K562 (cell line): Measurements from ENCODE around the gene MPRIP. TPM values are rescaled to one million over a fixed set of nuclear protein-coding genes. Genes with fewer than 3 reads are reported as not detected.

Experiments used
- ATAC-seq: fragments of 200-7000 bp; cut with Tn5 transposase; 3 replicates; pipeline ENCODE4 v1.9.1; 2020; ENCODE audit warnings: moderate library complexity
- BruUV-seq: library from RNA; stranded (reverse); fragments of 400-500 nt; replicated peaks from 2 replicates; lab custom pipeline; 2021; lab: Mats Ljungman, UMichigan
- CTCF ChIA-PET: fragments of 300-600 bp; formaldehyde crosslinking; extraction: SDS; loops from one replicate; lab custom pipeline; 2021; ENCODE audit warnings: low intra/inter-chr PET ratio; lab: Yijun Ruan, JAX
- POLR2A ChIA-PET: fragments of 300-600, 350-650 bp; sonication (Branson Sonifier 250); formaldehyde crosslinking; extraction: SDS; loops from one replicate; lab custom pipeline; 2021; ENCODE audit warnings: antibody characterized with exemption, inconsistent platforms; lab: Yijun Ruan, JAX
- DNase-seq, 4 experiments: peaks; one replicate each; pipeline versions ENCODE4 v3.0.0 to v3.0.0-alpha.2; 2011 to 2018; ENCODE audit warnings: low spot score in 3 of 4, mixed read lengths in 3 of 4; ENCODE audit errors: extremely low read depth in 1 of 4
- FAIRE-seq: peaks from 2 replicates; lab custom pipeline; 2011; peaks lifted over from hg19 to GRCh38; lab: Jason Lieb, UNC
- H2AFZ ChIP-seq: 2 replicates; pipeline ENCODE4 v1.6.0; 2011; ENCODE audit warnings: low read depth, low read length, control low read depth, inconsistent platforms
- H3K27ac ChIP-seq: fragments of 200-600 bp; 3 replicates; pipeline ENCODE4 v1.8.0; 2011; ENCODE audit warnings: low read depth, mild to moderate bottlenecking, control low read depth, inconsistent platforms, low read length, moderate library complexity, mixed read lengths; ENCODE audit errors: extremely low read depth
- H3K27me3 ChIP-seq, 2 experiments: fragments of 300-600 bp in 1 of 2; 2 replicates in 1 of 2; 3 replicates in 1 of 2; pipeline versions ENCODE4 v1.6.0 to v1.8.0; 2011; ENCODE audit warnings: inconsistent platforms in 2 of 2, low read length in 2 of 2, mild to moderate bottlenecking in 1 of 2, mixed read lengths in 1 of 2, moderate library complexity in 1 of 2; ENCODE audit not compliant: control insufficient read depth in 2 of 2, insufficient read depth in 2 of 2
- H3K36me3 ChIP-seq: fragments of 300-600 bp; 3 replicates; pipeline ENCODE4 v1.8.0; 2011; ENCODE audit warnings: mild to moderate bottlenecking, low read length, inconsistent platforms; ENCODE audit not compliant: control insufficient read depth, insufficient read depth
- H3K4me1 ChIP-seq, 2 experiments: fragments of 200-600 bp in 1 of 2; replicated peaks in 1 of 2; 2 replicates in 1 of 2; 3 replicates in 1 of 2; pipeline versions ENCODE4 v1.5.1 to v1.8.0; 2011; ENCODE audit warnings: inconsistent platforms in 2 of 2, low read length in 2 of 2, mild to moderate bottlenecking in 1 of 2, mixed read lengths in 1 of 2, moderate library complexity in 1 of 2; ENCODE audit not compliant: control insufficient read depth in 2 of 2, insufficient read depth in 2 of 2
- H3K4me2 ChIP-seq: 2 replicates; pipeline ENCODE4 v1.6.1; 2011; ENCODE audit warnings: low read length, control low read depth, inconsistent platforms, mixed read lengths; ENCODE audit not compliant: insufficient read depth
- H3K4me3 ChIP-seq: fragments of 200-600 bp; sonication (generic), shearing (Covaris generic); 2 replicates; pipeline ENCODE4 v1.5.1; 2016; ENCODE audit warnings: control low read depth, inconsistent platforms
- H3K79me2 ChIP-seq: fragments of 200-600 bp; 3 replicates; pipeline ENCODE4 v1.8.0; 2011; ENCODE audit warnings: low read length, inconsistent platforms; ENCODE audit not compliant: control insufficient read depth, insufficient read depth
- H3K9ac ChIP-seq, 2 experiments: 2 replicates each; pipeline versions ENCODE4 v1.6.0 to v1.6.1; 2011; ENCODE audit warnings: low read depth in 2 of 2, low read length in 2 of 2, control low read depth in 1 of 2, inconsistent platforms in 1 of 2, mild to moderate bottlenecking in 1 of 2, mixed read lengths in 1 of 2; ENCODE audit not compliant: insufficient read depth in 1 of 2
- H3K9me1 ChIP-seq: one replicate; pipeline ENCODE4 v1.6.0; 2011; ENCODE audit warnings: inconsistent platforms, mild to moderate bottlenecking, low read length, moderate library complexity; ENCODE audit not compliant: control insufficient read depth, insufficient read depth
- H3K9me3 ChIP-seq: replicated peaks from 2 replicates; pipeline ENCODE4 v1.5.1; 2011; ENCODE audit warnings: low read depth, low read length, inconsistent platforms; ENCODE audit not compliant: control insufficient read depth, insufficient read depth
- H4K20me1 ChIP-seq: replicated peaks from 2 replicates; pipeline ENCODE4 v1.6.1; 2011; ENCODE audit warnings: low read length, inconsistent platforms, mixed read lengths; ENCODE audit not compliant: control insufficient read depth, insufficient read depth
- CTBP1 ChIP-seq: fragments of 450-650 bp; IDR thresholded peaks from 2 replicates; pipeline ENCODE4 v1.6.1; 2016; ENCODE audit warnings: borderline replicate concordance
- KDM2B ChIP-seq: fragments of 250-450 bp; sonication (Bioruptor Pico); IDR thresholded peaks from 2 replicates; pipeline ENCODE4 v1.8.0; 2021; ENCODE audit warnings: mild to moderate bottlenecking, moderate library complexity
- LCOR ChIP-seq: sonication (generic); formaldehyde crosslinking; IDR thresholded peaks from 2 replicates; pipeline ENCODE4 v1.8.0; 2022; ENCODE audit warnings: mild to moderate bottlenecking, missing genetic modification reagents
- NCOR1 ChIP-seq: fragments of 450-650 bp; IDR thresholded peaks from 2 replicates; pipeline ENCODE4 v1.6.1; 2016; ENCODE audit warnings: mild to moderate bottlenecking, moderate library complexity
- NFE2 ChIP-seq: IDR thresholded peaks from 2 replicates; pipeline ENCODE4 v1.6.1; 2014; ENCODE audit warnings: antibody characterized with exemption, low read depth
- NR4A1 ChIP-seq, 2 experiments: fragments of 250-450 bp in 1 of 2; fragments of 450-650 bp in 1 of 2; sonication (Bioruptor Pico) in 1 of 2; IDR thresholded peaks; 2 replicates each; pipeline versions ENCODE4 v1.4.0 to v1.6.1; 2016 to 2020; ENCODE audit warnings: mild to moderate bottlenecking in 2 of 2, missing compliant biosample characterization in 1 of 2, missing genetic modification characterization in 1 of 2, moderate library complexity in 1 of 2
- NRF1 ChIP-seq, 2 experiments: fragments of 450-650 bp; IDR thresholded peaks in 1 of 2; conservative IDR thresholded peaks in 1 of 2; 2 replicates each; pipeline ENCODE4 v1.6.1; 2014; ENCODE audit warnings: mild to moderate bottlenecking in 2 of 2
- POLR2AphosphoS2 ChIP-seq: IDR thresholded peaks from 2 replicates; pipeline ENCODE4 v1.6.1; 2012; ENCODE audit warnings: low read length, improper control_type of control experiment
- TBP ChIP-seq: optimal IDR thresholded peaks from 2 replicates; pipeline ENCODE3; 2011; ENCODE audit warnings: low read depth, low read length, improper control_type of control experiment
- ZNF668 ChIP-seq: fragments of 250-450 bp; sonication (Bioruptor Pico); IDR thresholded peaks from 2 replicates; pipeline ENCODE4 v1.8.0; 2022; ENCODE audit warnings: mild to moderate bottlenecking, inconsistent platforms
- WGBS: fragments of 100-300 bp; shearing (Covaris generic); methylation state at CpG from one replicate; pipeline ENCODE4 v1.1.6; 2016; ENCODE audit warnings: low coverage, mixed read lengths; ENCODE audit not compliant: insufficient coverage; ENCODE audit errors: missing lambda C conversion rate; 5-methylcytosine and 5-hydroxymethylcytosine counted together
- in situ Hi-C: fragments of 300-500 bp; cut with MboI; formaldehyde crosslinking; loops from 4 replicates; pipeline ENCODE4 v1.15.0; 2018; ENCODE audit warnings: inconsistent platforms, mixed read lengths
- intact Hi-C: fragments of 100-400 bp; cut with micrococcal nuclease; formaldehyde crosslinking; loops from 2 replicates; pipeline ENCODE4 v1.14.2; 2022
- polyA plus RNA-seq, 8 experiments: library from polyadenylated mRNA; depleted of rRNA in 4 of 8; stranded (reverse) in 5 of 8; unstranded in 3 of 8; fragments of >200 nt; fragmentation: Nextera tagmentation in 2 of 8; fragmentation: Illumina TruSeq in 1 of 8; extraction: Ambion mirVana in 2 of 8; extraction: Trizol in 1 of 8; gene quantifications; 2 replicates each; pipeline versions ENCODE4 v1.2.1 to v1.2.3, GENCODE V29; 2011 to 2014; ENCODE audit warnings: inconsistent platforms in 1 of 8, missing spikeins in 1 of 8
- total RNA-seq, 7 experiments: library from RNA; depleted of rRNA in 6 of 7; stranded (reverse); fragments of >200 nt in 6 of 7; fragmentation: Illumina TruSeq in 2 of 7; extraction: Trizol in 2 of 7; gene quantifications; 2 replicates each; pipeline versions ENCODE4 v1.2.1 to v1.2.3, GENCODE V29; 2011 to 2021; ENCODE audit warnings: low replicate concordance in 1 of 7

The MPRIP gene
- total and polyA plus RNA-seq, 9 of the 15 experiments (the other 6 are each of a cell fraction or from before 2014, with no cell fraction given) = 10.0 to 72.6 (median 30.1) TPM

- FAIRE-seq (no peak), ATAC-seq (no peak), DNase-seq (no peak)
- H3K4me1 ChIP-seq = peaks cover 0 to 3% of the 10 kb centered on the region in 2 experiments; a peak in 1 of 5 replicates
- H3K9me1 ChIP-seq = no peaks in the 10 kb centered on the region
- H3K27me3 ChIP-seq = no peaks in the 10 kb centered on the region
- BruUV-seq = no TSS peak
- 83% methylated on average over 9 of the region's 14 CpGs for WGBS
- peaks cover 10% of the 10 kb centered on the region; the same call in 1 of the 2 replicates for H4K20me1 ChIP-seq
- H2AFZ ChIP-seq = no peak overlapping the region
- intact Hi-C loops (no loop called here), in situ Hi-C loops (loop anchor here (10.0 kb wide), 1 partner anchor 124 kb away; no protein-coding TSS in a partner anchor)
- no peaks in the 10 kb centered on the region for H3K79me2 ChIP-seq
- no peak overlapping the region for H3K9ac ChIP-seq
- CTCF ChIA-PET = no interaction called here
- H3K4me2 ChIP-seq = no peak overlapping the region
- H3K4me3 ChIP-seq = no peak overlapping the region
- H3K9me3 ChIP-seq = no peaks in the 10 kb centered on the region
- POLR2A ChIA-PET = interaction anchor here (0.5 to 0.7 kb wide), 4 partner anchors 49 to 861 kb away, joined by 3 read pairs; no protein-coding TSS in a partner anchor
- TF ChIP-seq KDM2B (CRISPR knock-in tag) (no peak), NFE2 (no peak), NRF1 (conservative IDR thresholded peaks at IDR 0.05 in 1 of 2, IDR thresholded peaks at IDR 0.05 in 1 of 2) (no peak), CTBP1 (no peak), NCOR1 (no peak), ZNF668 (CRISPR knock-in tag) (no peak), NR4A1 (CRISPR knock-in tag; IDR thresholded peaks at IDR 0.05) (no peak), NR4A1 (tag; IDR thresholded peaks at IDR 0.05) (no peak), LCOR (CRISPR knock-in tag) (no peak), POLR2AphosphoS2 (no peak), TBP (no peak)
- H3K36me3 ChIP-seq = 0 out of 3 replicates have a peak, but pooled peaks cover 8% of the 10 kb centered on the region
- H3K27ac ChIP-seq = no peak overlapping the region
Measured at GRCh38 chr17:17128476-17129075, 86.3 kb downstream of the MPRIP start.
